Left hindlimb (tissue), 1 donor: ENCODE data around the gene METRN.

Source experiments
- DNase-seq: peaks from one replicate; pipeline ENCODE4 v3.0.0-alpha.2; 2018

The METRN gene

DNA sequence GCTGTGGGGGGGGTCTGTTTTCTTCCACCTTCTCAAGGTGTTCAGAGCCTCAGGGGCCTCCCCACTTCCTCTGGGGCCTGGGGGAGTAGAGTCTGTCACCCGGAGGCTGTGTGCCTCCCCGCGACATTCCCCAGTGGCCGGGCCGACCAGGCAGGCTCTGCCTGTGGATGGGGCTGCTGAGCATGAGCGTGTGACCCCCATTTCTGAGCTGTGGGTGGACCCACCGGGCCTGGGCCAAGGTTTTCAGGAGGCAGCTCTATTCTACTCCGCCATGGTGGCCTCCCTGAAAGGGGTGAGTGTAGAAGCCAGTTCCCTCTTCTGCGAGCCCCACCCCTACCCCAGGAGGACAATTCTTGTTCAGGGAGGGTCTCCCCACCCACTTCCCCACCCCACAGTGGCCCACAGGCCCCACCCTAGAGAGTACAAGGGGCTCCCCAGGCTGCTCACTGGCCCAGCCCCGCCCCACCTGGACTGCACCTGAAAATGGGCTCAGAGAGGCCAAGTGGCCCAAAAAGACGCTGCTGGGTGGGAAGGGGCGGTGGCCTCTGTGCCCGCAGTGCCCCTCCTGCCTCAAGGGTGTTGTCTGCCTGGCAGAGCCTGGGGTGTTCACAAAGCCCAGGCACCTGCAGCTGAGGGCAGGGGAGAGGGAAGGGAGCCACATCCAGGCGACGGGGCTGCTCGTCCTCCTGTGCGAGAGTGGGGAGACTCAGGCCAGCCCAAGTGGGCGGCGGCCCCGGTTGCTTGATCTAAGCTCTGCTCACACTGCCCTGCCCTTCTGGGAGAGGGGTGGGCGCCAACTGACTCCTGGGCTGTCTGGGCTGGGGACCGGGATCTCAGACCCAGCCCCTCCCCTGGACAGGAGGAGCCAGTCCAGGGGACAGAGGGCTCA is 47.0 kb downstream of the METRN start:
- peak; percentile 33 for DNase-seq

DNA sequence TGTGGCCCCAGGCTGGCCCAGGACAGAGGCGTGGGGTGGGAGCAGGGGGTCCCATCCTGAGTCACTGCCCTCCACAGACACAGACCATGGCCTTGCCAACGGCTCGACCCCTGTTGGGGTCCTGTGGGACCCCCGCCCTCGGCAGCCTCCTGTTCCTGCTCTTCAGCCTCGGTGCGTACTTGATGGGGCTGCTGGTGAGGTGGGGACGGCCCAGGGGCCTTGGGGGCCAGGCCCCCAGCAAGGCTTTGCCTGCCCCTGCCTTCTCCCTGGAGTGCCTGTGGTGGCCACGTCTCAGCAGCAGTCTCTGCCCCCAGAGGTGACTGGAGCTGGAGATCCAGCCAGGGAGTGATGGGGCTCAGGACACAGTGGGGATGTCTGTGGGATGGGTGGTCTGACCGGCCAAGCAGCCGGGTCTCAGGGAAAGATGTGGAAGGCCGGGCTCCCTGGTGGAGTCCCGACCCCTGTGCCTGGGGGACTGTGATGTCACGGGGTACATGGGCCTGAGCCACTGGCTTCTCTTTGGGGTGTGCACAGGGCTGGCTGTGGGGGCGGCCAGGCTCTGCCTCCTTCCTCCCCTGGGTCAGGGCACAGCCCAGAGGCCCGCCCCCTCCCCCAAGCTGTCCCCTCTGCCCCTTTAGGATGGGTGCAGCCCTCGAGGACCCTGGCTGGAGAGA is 47.8 kb downstream of the METRN start:
- no peak for DNase-seq

GRCh38 chr16:763369-764183 is 48.7 kb downstream of the METRN start:
- peak; percentile 30 for DNase-seq

DNA sequence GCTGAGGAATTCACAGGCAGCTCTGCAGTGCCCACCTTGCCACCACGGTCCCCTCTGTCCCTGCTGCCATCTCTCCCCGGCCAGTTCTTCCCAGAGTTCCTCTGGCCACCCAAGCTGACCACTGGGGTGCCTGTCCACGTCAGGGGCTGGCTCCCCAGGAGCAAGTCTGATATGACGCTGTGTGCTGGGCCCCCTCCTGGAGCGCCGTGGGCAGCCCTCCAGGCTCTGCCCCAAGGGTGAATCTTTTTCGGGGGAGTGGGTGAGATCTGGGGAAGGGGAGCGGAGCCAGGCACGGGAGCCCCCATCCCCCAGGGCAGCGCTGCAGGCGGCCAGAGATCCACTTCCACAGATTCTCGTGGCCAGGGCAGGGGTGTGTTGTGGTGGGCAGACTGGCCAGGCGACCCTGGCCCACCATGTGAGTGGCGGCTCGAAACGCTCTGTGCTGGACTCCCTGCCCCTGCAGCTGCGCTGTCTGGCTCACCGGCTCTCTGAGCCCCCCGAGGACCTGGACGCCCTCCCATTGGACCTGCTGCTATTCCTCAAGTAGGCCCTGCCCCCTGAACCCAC is 49.3 kb downstream of the METRN start:
- DNase-seq = no peak

- peak; percentile 25 for DNase-seq
Measured at GRCh38 chr16:764848-765487, 50.0 kb downstream of the METRN start.

DNA sequence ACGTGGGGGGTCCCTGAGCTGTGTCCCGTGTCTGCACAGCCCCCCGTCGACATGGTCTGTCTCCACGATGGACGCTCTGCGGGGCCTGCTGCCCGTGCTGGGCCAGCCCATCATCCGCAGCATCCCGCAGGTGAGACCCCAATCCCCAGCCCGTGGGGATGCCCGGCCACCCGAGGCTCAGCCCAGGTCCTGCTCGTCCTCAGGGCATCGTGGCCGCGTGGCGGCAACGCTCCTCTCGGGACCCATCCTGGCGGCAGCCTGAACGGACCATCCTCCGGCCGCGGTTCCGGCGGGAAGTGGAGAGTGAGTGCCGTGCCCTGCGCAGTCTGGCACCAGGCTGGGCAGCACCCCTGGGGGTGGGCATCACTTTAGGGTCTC is 50.6 kb downstream of the METRN start:
- peak; percentile 28 for DNase-seq

DNA sequence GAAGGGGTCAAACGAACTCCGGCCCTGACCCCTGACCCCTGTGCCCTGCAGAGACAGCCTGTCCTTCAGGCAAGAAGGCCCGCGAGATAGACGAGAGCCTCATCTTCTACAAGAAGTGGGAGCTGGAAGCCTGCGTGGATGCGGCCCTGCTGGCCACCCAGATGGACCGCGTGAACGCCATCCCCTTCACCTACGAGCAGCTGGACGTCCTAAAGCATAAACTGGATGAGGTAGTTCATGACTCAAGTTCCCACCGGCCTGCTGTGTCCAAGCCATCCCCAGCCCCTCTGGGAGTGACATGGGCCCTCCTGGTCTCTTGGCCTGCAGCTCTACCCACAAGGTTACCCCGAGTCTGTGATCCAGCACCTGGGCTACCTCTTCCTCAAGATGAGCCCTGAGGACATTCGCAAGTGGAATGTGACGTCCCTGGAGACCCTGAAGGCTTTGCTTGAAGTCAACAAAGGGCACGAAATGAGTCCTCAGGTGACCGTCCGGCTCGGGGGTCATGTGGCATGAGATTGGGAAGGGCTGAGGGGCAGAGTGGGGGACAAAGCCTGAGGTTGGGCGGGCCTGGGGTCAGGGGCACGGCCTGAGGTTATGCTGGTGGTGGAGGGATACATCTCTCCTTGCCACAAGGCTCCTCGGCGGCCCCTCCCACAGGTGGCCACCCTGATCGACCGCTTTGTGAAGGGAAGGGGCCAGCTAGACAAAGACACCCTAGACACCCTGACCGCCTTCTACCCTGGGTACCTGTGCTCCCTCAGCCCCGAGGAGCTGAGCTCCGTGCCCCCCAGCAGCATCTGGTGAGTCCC is 51.3 kb downstream of the METRN start:
- DNase-seq = peak; percentile 17

DNA sequence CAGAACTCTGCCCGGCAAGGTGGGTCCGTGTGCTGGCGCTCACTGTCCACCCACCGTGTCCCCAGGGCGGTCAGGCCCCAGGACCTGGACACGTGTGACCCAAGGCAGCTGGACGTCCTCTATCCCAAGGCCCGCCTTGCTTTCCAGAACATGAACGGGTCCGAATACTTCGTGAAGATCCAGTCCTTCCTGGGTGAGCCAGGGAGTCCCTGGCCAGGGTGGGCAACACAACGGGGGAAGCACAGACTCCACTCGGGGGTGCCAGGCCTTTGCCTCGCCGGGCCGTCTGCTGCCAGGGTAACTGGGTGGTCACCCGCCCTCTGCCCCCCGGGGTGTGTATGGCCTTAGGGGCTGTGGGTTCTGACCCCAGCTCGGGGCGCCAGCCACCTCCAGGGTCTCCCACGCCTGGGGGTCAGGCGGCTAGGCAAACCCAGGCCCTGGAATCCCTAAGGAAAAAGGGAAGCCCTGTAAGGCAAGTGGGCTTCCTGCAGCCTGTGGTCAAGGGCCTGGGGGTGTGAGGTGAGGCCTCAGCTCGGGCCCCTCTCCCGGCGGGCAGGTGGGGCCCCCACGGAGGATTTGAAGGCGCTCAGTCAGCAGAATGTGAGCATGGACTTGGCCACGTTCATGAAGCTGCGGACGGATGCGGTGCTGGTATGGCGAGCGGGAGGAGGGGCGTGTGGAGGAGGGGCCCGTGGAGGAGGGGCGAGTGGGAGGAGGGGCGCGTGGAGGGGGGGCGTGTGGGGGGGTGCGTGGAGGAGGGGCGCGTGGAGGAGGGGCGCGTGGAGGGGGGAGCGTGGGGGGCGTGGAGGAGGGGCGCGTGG is 52.1 kb downstream of the METRN start:
- peak; percentile 29 for DNase-seq

GRCh38 chr16:767743-768235 is 52.9 kb downstream of the METRN start:
- peak; percentile 27 for DNase-seq

DNA sequence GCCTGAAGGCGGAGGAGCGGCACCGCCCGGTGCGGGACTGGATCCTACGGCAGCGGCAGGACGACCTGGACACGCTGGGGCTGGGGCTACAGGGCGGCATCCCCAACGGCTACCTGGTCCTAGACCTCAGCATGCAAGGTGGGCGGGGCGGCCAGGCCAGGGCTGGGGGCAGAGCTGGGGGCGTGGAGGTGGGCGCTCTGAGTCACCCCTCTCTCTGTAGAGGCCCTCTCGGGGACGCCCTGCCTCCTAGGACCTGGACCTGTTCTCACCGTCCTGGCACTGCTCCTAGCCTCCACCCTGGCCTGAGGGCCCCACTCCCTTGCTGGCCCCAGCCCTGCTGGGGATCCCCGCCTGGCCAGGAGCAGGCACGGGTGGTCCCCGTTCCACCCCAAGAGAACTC is 53.5 kb downstream of the METRN start:
- peak; percentile 27 for DNase-seq
